ENCODE results near the gene GNPDA1. TPM values are rescaled to one million over a fixed set of nuclear protein-coding genes. Genes with fewer than 3 reads are reported as not detected.

GNPDA1 gene
- total RNA-seq, 6 donors from 2014 or later: 21.6 to 37.5 (median 31.7) TPM

DNA sequence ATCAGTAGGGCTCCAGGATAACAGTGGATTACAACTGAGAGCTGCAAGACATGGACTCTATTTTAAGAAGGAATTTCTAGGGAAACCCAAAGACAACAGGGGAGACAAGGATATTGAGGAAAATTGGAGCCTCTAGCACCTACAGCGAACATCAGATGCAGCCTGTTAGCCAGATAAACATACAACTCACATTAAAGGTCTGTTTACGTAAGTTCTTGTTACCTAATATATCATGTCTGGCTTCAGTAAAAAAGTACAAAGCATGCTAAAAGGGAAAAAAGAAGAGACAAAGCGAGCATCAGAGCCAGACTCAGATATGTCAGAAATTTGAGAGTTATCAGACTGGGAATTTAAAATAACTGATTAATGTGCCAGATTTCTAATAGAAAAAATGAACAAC, 17.2 kb downstream of the GNPDA1 start:
- H3K27ac ChIP-seq: no peak overlapping the region
- no peaks in the 10 kb centered on the region for H3K9me3 ChIP-seq
- DNase-seq: no peak
- no peaks in the 10 kb centered on the region for H3K4me1 ChIP-seq
- peaks cover 4 to 52% (median 19%) of the 10 kb centered on the region in 4 donors for H3K36me3 ChIP-seq
- WGBS, 2 donors: 93 to 96% methylated on average over 3 of the region's 3 CpGs
- no peak for ATAC-seq (ENCODE audit: low FRiP score in 2 of 2)
- no peak overlapping the region for H3K4me3 ChIP-seq
- TF ChIP-seq POLR2AphosphoS5 (IDR thresholded peaks at IDR 0.05) (no peak), CTCF (IDR thresholded peaks at IDR 0.05) (no peak)
- no peaks in the 10 kb centered on the region for H3K27me3 ChIP-seq

DNA sequence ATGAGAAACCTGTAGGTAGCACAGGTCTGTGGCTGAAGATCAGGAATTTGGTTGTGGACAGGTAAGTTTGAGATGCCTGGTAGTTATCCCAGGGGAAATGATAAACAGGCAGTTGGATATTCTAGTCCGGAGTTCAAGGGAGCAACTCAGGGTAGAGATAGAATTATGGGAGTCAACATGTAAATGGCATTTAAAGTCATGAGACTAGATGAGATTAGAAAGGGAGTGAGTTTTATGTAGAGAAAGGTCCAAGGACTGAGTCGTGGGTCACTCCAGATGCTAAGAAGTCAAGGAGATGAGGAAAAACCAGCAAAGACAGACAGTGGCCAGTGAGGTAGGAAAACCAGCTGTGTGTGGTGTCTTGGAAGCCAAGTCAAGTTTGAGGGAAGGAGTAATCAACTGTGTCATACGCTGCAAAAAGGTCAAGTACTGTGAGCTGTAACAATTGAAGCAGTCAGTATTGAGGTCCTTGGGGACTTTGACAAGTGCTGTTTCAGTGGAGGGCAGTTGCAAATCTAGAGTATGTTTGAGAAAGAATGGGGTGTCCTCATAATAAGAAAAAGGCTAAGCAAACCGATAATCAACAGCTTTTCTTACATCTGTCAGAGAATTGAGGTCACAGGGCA, 18.2 kb downstream of the GNPDA1 start:
- 60 to 74% methylated on average over 4 of the region's 4 CpGs for WGBS, 2 donors
- Histone ChIP-seq H3K27ac (no peak overlapping the region), H3K4me3 (no peak overlapping the region), H3K36me3 (peaks cover 4 to 61% (median 20%) of the 10 kb centered on the region in 4 donors), H3K9me3 (no peaks in the 10 kb centered on the region), H3K4me1 (no peaks in the 10 kb centered on the region), H3K27me3 (no peaks in the 10 kb centered on the region)
- DNase-seq (no peak), ATAC-seq (ENCODE audit: low FRiP score in 2 of 2) (no peak)
- TF ChIP-seq POLR2AphosphoS5 (IDR thresholded peaks at IDR 0.05): no peak
- TF ChIP-seq CTCF (IDR thresholded peaks at IDR 0.05): no peak
- no peak for TF ChIP-seq EP300 (IDR thresholded peaks at IDR 0.05)
- TF ChIP-seq POLR2A (IDR thresholded peaks at IDR 0.05): no peak

DNA sequence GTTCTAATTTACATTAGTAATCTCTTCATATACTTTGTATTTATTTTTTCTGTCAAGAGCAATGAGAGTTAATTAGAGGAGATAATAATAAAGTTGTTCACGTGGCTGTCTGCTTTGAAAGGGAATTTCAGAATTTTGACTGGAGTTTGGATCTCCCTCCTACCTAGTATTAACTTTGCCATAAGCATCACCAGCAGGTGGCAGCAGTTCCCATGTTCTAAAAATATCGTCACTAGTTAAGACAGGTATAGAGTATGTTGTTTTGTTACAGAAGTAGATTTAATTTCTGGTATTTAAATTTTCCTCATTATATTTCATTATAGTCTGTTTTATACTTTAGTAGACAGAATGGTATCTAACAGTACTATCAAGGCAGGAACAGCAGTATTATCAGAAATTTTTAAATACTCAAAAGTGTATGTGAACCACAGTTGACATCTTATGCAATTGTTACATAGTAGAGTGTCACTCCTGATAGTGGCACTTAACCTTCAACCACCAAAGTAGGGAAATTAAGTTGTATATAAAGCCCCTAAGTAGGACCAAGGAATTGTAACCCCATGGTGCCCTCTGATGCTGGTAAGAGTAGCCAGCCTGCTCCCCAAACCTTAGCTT, 20.4 kb downstream of the GNPDA1 start:
- Histone ChIP-seq H3K27ac (no peak overlapping the region), H3K4me1 (no peaks in the 10 kb centered on the region), H3K36me3 (peaks cover 8 to 69% (median 29%) of the 10 kb centered on the region in 4 donors), H3K27me3 (no peaks in the 10 kb centered on the region), H3K4me3 (no peak overlapping the region), H3K9me3 (no peaks in the 10 kb centered on the region)
- peak; percentile 68 to 78 for ATAC-seq (ENCODE audit: low FRiP score in 2 of 2)
- TF ChIP-seq POLR2AphosphoS5 (IDR thresholded peaks at IDR 0.05): no peak
- peak in 5 of 6 experiments; percentile 69 to 78 (median 72) for TF ChIP-seq CTCF (IDR thresholded peaks at IDR 0.05)
- DNase-seq: peak in 1 of 2 donors; percentile 73
- WGBS, 2 donors: 12 to 20% methylated on average over 2 of the region's 2 CpGs

DNA sequence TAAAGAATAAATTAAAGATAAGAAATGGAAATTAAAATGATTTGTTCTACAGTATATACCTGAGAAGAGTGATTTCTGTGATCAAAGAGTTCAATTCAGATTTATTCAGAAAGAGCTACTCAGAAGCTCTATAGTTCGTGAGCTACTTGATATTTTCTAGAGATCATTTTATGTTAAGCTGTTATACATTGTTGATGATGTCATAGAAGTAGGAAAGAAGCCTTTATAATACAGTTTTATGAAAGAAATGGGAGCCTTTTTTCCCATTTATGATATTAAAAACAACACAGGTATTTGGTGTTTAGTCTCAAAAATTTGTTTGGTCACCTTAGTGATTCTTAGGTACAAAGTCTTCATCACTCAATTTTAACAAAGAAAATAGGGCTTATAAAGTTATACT, 23.1 kb downstream of the GNPDA1 start:
- DNase-seq: no peak

More for the DNA sequence above, 23.1 kb downstream of the GNPDA1 start:
- no peak for TF ChIP-seq POLR2A (IDR thresholded peaks at IDR 0.05)
- no peak for TF ChIP-seq CTCF (IDR thresholded peaks at IDR 0.05)
- no peak for TF ChIP-seq POLR2AphosphoS5 (IDR thresholded peaks at IDR 0.05)
- TF ChIP-seq EP300 (IDR thresholded peaks at IDR 0.05): no peak
- Histone ChIP-seq H3K4me3 (no peak overlapping the region), H3K27ac (no peak overlapping the region), H3K4me1 (no peaks in the 10 kb centered on the region), H3K9me3 (no peaks in the 10 kb centered on the region), H3K36me3 (peaks cover 14 to 89% (median 48%) of the 10 kb centered on the region in 4 donors), H3K27me3 (no peaks in the 10 kb centered on the region)
- ATAC-seq (ENCODE audit: low FRiP score in 2 of 2): no peak
- 0 to 51% methylated on average over 1 of the region's 1 CpG for WGBS, 2 donors
